ENCODE data around the gene RPRD1A. TPM values are rescaled to one million over a fixed set of nuclear protein-coding genes. Genes with fewer than 3 reads are reported as not detected.
"Not testable (repeated sequence)": the region's sequence is repeated elsewhere in the genome, so short reads cannot be mapped to it uniquely, and the experiment has no call there.

The RPRD1A gene
- total and polyA plus RNA-seq, 2 donors from 2014 or later, result 25.9 to 42.4 TPM

DNA sequence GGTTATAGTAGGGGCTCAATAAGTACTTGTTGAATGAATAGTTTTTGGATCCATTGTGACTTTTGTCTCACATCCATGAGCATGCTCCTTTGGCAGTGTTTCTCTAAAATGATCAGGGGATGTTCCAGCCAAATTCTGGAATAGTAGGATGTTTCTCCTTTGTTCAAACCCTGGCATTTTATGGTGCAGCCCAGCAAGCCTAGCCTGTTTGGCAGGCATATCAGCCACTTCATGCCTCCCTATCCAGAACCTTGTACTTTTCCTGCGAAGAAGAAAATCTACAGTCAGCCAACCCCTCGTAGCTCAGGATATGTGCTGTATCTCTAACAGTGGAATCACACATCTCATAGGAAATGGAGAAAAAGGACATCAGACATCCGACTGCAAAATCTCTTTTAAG is 27.1 kb upstream of the RPRD1A start:
- no peak for DNase-seq
- no peak overlapping the region for H3K4me3 ChIP-seq (ENCODE audit: low read length in 3 of 3)
- intact Hi-C loops (cut with DNase I), result loop anchor here (10.0 kb wide), 1 partner anchor 190 kb away; no protein-coding TSS in a partner anchor
- H3K27ac ChIP-seq (ENCODE audit: low read depth in 2 of 2, low read length in 2 of 2), result no peak overlapping the region
- no peak for FAIRE-seq
- H3K36me3 ChIP-seq (ENCODE audit: control insufficient read depth in 2 of 3, insufficient read depth in 3 of 3, low read length in 3 of 3), result no peaks in the 10 kb centered on the region
- H3K9ac ChIP-seq (ENCODE audit: low read length in 3 of 3), result no peak overlapping the region
- H3K9me3 ChIP-seq (ENCODE audit: control insufficient read depth in 2 of 3, insufficient read depth in 1 of 3, low read length in 3 of 3), result no peaks in the 10 kb centered on the region
- H3K27me3 ChIP-seq (ENCODE audit: control insufficient read depth, insufficient read depth, low read length), result no peaks in the 10 kb centered on the region
- TF ChIP-seq, protein P1, sequence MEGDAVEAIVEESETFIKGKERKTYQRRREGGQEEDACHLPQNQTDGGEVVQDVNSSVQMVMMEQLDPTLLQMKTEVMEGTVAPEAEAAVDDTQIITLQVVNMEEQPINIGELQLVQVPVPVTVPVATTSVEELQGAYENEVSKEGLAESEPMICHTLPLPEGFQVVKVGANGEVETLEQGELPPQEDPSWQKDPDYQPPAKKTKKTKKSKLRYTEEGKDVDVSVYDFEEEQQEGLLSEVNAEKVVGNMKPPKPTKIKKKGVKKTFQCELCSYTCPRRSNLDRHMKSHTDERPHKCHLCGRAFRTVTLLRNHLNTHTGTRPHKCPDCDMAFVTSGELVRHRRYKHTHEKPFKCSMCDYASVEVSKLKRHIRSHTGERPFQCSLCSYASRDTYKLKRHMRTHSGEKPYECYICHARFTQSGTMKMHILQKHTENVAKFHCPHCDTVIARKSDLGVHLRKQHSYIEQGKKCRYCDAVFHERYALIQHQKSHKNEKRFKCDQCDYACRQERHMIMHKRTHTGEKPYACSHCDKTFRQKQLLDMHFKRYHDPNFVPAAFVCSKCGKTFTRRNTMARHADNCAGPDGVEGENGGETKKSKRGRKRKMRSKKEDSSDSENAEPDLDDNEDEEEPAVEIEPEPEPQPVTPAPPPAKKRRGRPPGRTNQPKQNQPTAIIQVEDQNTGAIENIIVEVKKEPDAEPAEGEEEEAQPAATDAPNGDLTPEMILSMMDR (IDR thresholded peaks at IDR 0.05; ENCODE audit: borderline replicate concordance, extremely low read depth, insufficient read depth), result no peak
- H3K4me1 ChIP-seq (ENCODE audit: control insufficient read depth in 2 of 3, insufficient read depth in 2 of 3, low read depth in 1 of 3, low read length in 3 of 3), result no peaks in the 10 kb centered on the region

- H3K27me3 ChIP-seq (ENCODE audit: control insufficient read depth, insufficient read depth, low read length); H3K36me3 ChIP-seq (ENCODE audit: control insufficient read depth in 2 of 3, insufficient read depth in 3 of 3, low read length in 3 of 3); H3K9ac ChIP-seq (ENCODE audit: low read length in 3 of 3); H3K4me3 ChIP-seq (ENCODE audit: low read length in 3 of 3); H3K27ac ChIP-seq (ENCODE audit: low read depth in 2 of 2, low read length in 2 of 2); H3K9me3 ChIP-seq (ENCODE audit: control insufficient read depth in 2 of 3, insufficient read depth in 1 of 3, low read length in 3 of 3); DNase-seq; H3K4me1 ChIP-seq (ENCODE audit: control insufficient read depth in 2 of 3, insufficient read depth in 2 of 3, low read depth in 1 of 3, low read length in 3 of 3); FAIRE-seq: not testable (repeated sequence)
- intact Hi-C loops (cut with DNase I), result loop anchor here (10.0 kb wide), 1 partner anchor 193 kb away; no protein-coding TSS in a partner anchor
Measured at GRCh38 chr18:36092116-36092515, 24.8 kb upstream of the RPRD1A start.

DNA sequence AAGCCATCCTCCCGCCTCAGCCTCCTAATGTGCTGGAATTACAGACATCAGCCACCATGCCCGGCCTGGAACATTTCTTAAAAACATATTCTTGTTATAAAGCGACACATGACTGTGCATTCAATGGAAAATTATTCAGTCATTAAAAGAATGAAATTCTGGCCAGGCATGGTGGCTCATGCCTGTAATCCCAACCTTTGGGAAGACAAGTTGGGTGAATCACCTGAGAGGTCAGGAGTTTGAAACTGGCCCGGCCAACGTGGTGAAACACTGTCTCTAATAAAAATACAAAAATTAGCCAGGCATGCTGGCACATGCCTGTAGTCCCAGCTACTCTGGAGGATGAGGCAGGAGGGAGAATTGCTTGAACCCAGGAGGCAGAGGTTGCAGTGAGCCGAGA is 21.6 kb upstream of the RPRD1A start:
- Histone ChIP-seq H3K27me3 (ENCODE audit: control insufficient read depth, insufficient read depth, low read length) (no peaks in the 10 kb centered on the region), H3K27ac (ENCODE audit: low read depth in 2 of 2, low read length in 2 of 2) (no peak overlapping the region), H3K36me3 (ENCODE audit: control insufficient read depth in 2 of 3, insufficient read depth in 3 of 3, low read length in 3 of 3) (no peaks in the 10 kb centered on the region), H3K4me1 (ENCODE audit: control insufficient read depth in 2 of 3, insufficient read depth in 2 of 3, low read depth in 1 of 3, low read length in 3 of 3) (no peaks in the 10 kb centered on the region), H3K9ac (ENCODE audit: low read length in 3 of 3) (no peak overlapping the region), H3K4me3 (ENCODE audit: low read length in 3 of 3) (no peak overlapping the region), H3K9me3 (ENCODE audit: control insufficient read depth in 2 of 3, insufficient read depth in 1 of 3, low read length in 3 of 3) (no peaks in the 10 kb centered on the region)
- intact Hi-C loops (cut with DNase I), result no loop called here
- no peak for DNase-seq
- TF ChIP-seq, protein P1 (IDR thresholded peaks at IDR 0.05; ENCODE audit: borderline replicate concordance, extremely low read depth, insufficient read depth), result no peak
- no peak for FAIRE-seq

GRCh38 chr18:36088256-36088655 is 20.9 kb upstream of the RPRD1A start:
- no peak overlapping the region for H3K27ac ChIP-seq (ENCODE audit: low read depth in 2 of 2, low read length in 2 of 2)
- no peak overlapping the region for H3K9ac ChIP-seq (ENCODE audit: low read length in 3 of 3)
- DNase-seq (no peak), FAIRE-seq (no peak)
- intact Hi-C loops (cut with DNase I), result no loop called here
- no peaks in the 10 kb centered on the region for H3K36me3 ChIP-seq (ENCODE audit: control insufficient read depth in 2 of 3, insufficient read depth in 3 of 3, low read length in 3 of 3)
- no peaks in the 10 kb centered on the region for H3K4me1 ChIP-seq (ENCODE audit: control insufficient read depth in 2 of 3, insufficient read depth in 2 of 3, low read depth in 1 of 3, low read length in 3 of 3)
- H3K4me3 ChIP-seq (ENCODE audit: low read length in 3 of 3), result no peak overlapping the region
- H3K27me3 ChIP-seq (ENCODE audit: control insufficient read depth, insufficient read depth, low read length), result no peaks in the 10 kb centered on the region
- no peaks in the 10 kb centered on the region for H3K9me3 ChIP-seq (ENCODE audit: control insufficient read depth in 2 of 3, insufficient read depth in 1 of 3, low read length in 3 of 3)
- TF ChIP-seq, protein P1 (IDR thresholded peaks at IDR 0.05; ENCODE audit: borderline replicate concordance, extremely low read depth, insufficient read depth), result no peak
